DMS 273 (cell line): ENCODE data around the gene ADAMTS3.

Experiments used
- DNase-seq: peaks from one replicate; lab custom pipeline; 2025; ENCODE audit not compliant: unreplicated experiment; lab: John Stamatoyannopoulos, UW

Gene ADAMTS3

GRCh38 chr4:72568959-72569718, at the start of gene ADAMTS3:
TSS of gene ADAMTS3 (minus strand) at chr4:72569221. CDS start at chr4:72568762, 459 bp downstream.
- DNase-seq: peak; percentile 53

- no peak for DNase-seq
Observed at GRCh38 chr4:72613959-72614358, 44.9 kb upstream of the ADAMTS3 start.

- no peak for DNase-seq
Observed at GRCh38 chr4:72606751-72607150, 37.7 kb upstream of the ADAMTS3 start.

- DNase-seq: no peak
Observed at GRCh38 chr4:72604324-72604723, 35.3 kb upstream of the ADAMTS3 start.

GRCh38 chr4:72602396-72603376, 33.7 kb upstream of the ADAMTS3 start:
- no peak for DNase-seq

GRCh38 chr4:72591547-72592454, 22.8 kb upstream of the ADAMTS3 start:
- DNase-seq: no peak

- DNase-seq: no peak
Observed at GRCh38 chr4:72587334-72587733, 18.3 kb upstream of the ADAMTS3 start.

- no peak for DNase-seq
Observed at GRCh38 chr4:72582853-72583252, 13.8 kb upstream of the ADAMTS3 start.

GRCh38 chr4:72577211-72577610, 8.2 kb upstream of the ADAMTS3 start:
- DNase-seq: no peak

GRCh38 chr4:72571337-72571736, 2.3 kb upstream of the ADAMTS3 start:
- DNase-seq: no peak

GRCh38 chr4:72569719-72570235, 756 bp upstream of the ADAMTS3 start:
- no peak for DNase-seq

- DNase-seq: peak; percentile 38
Observed at GRCh38 chr4:72567821-72568675, 973 bp downstream of the ADAMTS3 start.

GRCh38 chr4:72567036-72567435, 2.0 kb downstream of the ADAMTS3 start:
- no peak for DNase-seq

- DNase-seq: no peak
Observed at GRCh38 chr4:72566464-72566972, 2.5 kb downstream of the ADAMTS3 start.

GRCh38 chr4:72564789-72565188, 4.2 kb downstream of the ADAMTS3 start:
- DNase-seq: no peak

- DNase-seq: no peak
Observed at GRCh38 chr4:72564184-72564583, 4.8 kb downstream of the ADAMTS3 start.

GRCh38 chr4:72558655-72559054, 10.4 kb downstream of the ADAMTS3 start:
- DNase-seq: no peak

GRCh38 chr4:72557021-72557420, 12.0 kb downstream of the ADAMTS3 start:
- DNase-seq: no peak

- DNase-seq: no peak
Observed at GRCh38 chr4:72555377-72555831, 13.6 kb downstream of the ADAMTS3 start.
